Loucy (cell line): ENCODE measurements around the gene RPTOR.

Experiments used
- H2AFZ ChIP-seq: fragments of 200-600 bp; sonication (generic); 2 replicates; pipeline ENCODE4 v1.6.0; 2016; ENCODE audit warnings: antibody characterized with exemption, mild to moderate bottlenecking, low read length, moderate library complexity
- H3F3A ChIP-seq: fragments of 200-600 bp; 2 replicates; pipeline ENCODE4 v1.6.0; 2016; ENCODE audit warnings: antibody characterized with exemption, low read depth, mild to moderate bottlenecking
- H3K27me3 ChIP-seq: fragments of 200-600 bp; sonication (generic); 2 replicates; pipeline ENCODE4 v1.6.1; 2014; ENCODE audit warnings: low read length, mild to moderate bottlenecking; ENCODE audit not compliant: insufficient read depth, poor library complexity, severe bottlenecking
- H3K36me3 ChIP-seq: fragments of 200-600 bp; sonication (generic); 2 replicates; pipeline ENCODE4 v1.6.1; 2016; ENCODE audit warnings: low read length; ENCODE audit not compliant: insufficient read depth
- H3K4me1 ChIP-seq: fragments of 200-600 bp; sonication (generic); 2 replicates; pipeline ENCODE4 v1.5.1; 2014; ENCODE audit warnings: low read length, mild to moderate bottlenecking; ENCODE audit not compliant: insufficient read depth, poor library complexity, severe bottlenecking
- H3K4me2 ChIP-seq: fragments of 200-600 bp; sonication (generic); 2 replicates; pipeline ENCODE4 v1.6.0; 2014; ENCODE audit warnings: antibody characterized with exemption, low read length, low read depth, mild to moderate bottlenecking; ENCODE audit not compliant: poor library complexity, severe bottlenecking
- H3K4me3 ChIP-seq: fragments of 200-600 bp; sonication (generic); 2 replicates; pipeline ENCODE4 v1.5.1; 2014; ENCODE audit warnings: low read length, mild to moderate bottlenecking, mixed read lengths; ENCODE audit not compliant: poor library complexity, severe bottlenecking
- H3K79me2 ChIP-seq: fragments of 200-600 bp; sonication (generic); 2 replicates; pipeline ENCODE4 v1.6.1; 2014; ENCODE audit warnings: low read length; ENCODE audit not compliant: insufficient read depth
- H3K9ac ChIP-seq: fragments of 200-600 bp; sonication (generic); 2 replicates; pipeline ENCODE4 v1.6.0; 2014; ENCODE audit warnings: mild to moderate bottlenecking, low read depth, low read length, moderate library complexity; ENCODE audit not compliant: poor library complexity, severe bottlenecking
- H3K9me2 ChIP-seq: fragments of 200-600 bp; sonication (generic); replicated peaks from 2 replicates; pipeline ENCODE4 v1.6.1; 2016; ENCODE audit warnings: low read depth, low read length, mixed read lengths
- H3K9me3 ChIP-seq: fragments of 200-600 bp; sonication (generic); 2 replicates; pipeline ENCODE4 v1.6.1; 2014; ENCODE audit warnings: mild to moderate bottlenecking, antibody characterized with exemption, low read length, low read depth; ENCODE audit not compliant: insufficient read depth
- H4K20me1 ChIP-seq: fragments of 200-600 bp; sonication (generic); 2 replicates; pipeline ENCODE4 v1.6.0; 2014; ENCODE audit warnings: antibody characterized with exemption, low read length, mild to moderate bottlenecking; ENCODE audit not compliant: insufficient read depth, poor library complexity, severe bottlenecking
- CTCF ChIP-seq: fragments of 200-600 bp; sonication (generic); conservative IDR thresholded peaks from 2 replicates; pipeline ENCODE4 v1.5.1; 2014; ENCODE audit warnings: mild to moderate bottlenecking, antibody characterized with exemption, low read length
- EZH2phosphoT487 ChIP-seq: fragments of 200-600 bp; IDR thresholded peaks from 2 replicates; pipeline ENCODE4 v1.6.1; 2018; ENCODE audit warnings: antibody characterized with exemption, mild to moderate bottlenecking, moderate library complexity, borderline replicate concordance

Gene RPTOR

GRCh38 chr17:80755650-80756405 lies 211.2 kb downstream of the RPTOR start:
- no peaks in the 10 kb centered on the region for H4K20me1 ChIP-seq
- H3K4me3 ChIP-seq: no peak overlapping the region
- no peak for TF ChIP-seq EZH2phosphoT487
- TF ChIP-seq CTCF: peak; percentile 48; the same call in 1 of the 2 replicates
- H3F3A ChIP-seq: no peaks in the 10 kb centered on the region
- H3K79me2 ChIP-seq: peaks cover 9% of the 10 kb centered on the region; the same call in 1 of the 2 replicates
- no peaks in the 10 kb centered on the region for H3K9me2 ChIP-seq
- no peaks in the 10 kb centered on the region for H3K9me3 ChIP-seq
- peaks cover 45% of the 10 kb centered on the region for H3K4me1 ChIP-seq
- H3K4me2 ChIP-seq: no peak overlapping the region
- peak overlapping the region; percentile 24 for H3K9ac ChIP-seq
- no peak overlapping the region for H2AFZ ChIP-seq
- H3K27me3 ChIP-seq: no peaks in the 10 kb centered on the region
- H3K36me3 ChIP-seq: peaks cover 5% of the 10 kb centered on the region; the same call in 1 of the 2 replicates

- Histone ChIP-seq H3K27me3 (no peaks in the 10 kb centered on the region), H3K79me2 (peaks cover 10% of the 10 kb centered on the region; the same call in 1 of the 2 replicates), H3K4me2 (peak overlapping the region; percentile 8), H3K9ac (peak overlapping the region; percentile 46), H3F3A (peaks cover 5% of the 10 kb centered on the region; the same call in 1 of the 2 replicates), H3K4me3 (no peak overlapping the region), H3K36me3 (peaks cover 5% of the 10 kb centered on the region; the same call in 1 of the 2 replicates), H4K20me1 (no peaks in the 10 kb centered on the region), H3K9me3 (no peaks in the 10 kb centered on the region), H2AFZ (no peak overlapping the region), H3K9me2 (no peaks in the 10 kb centered on the region), H3K4me1 (peaks cover 62% of the 10 kb centered on the region)
- TF ChIP-seq EZH2phosphoT487 (no peak), CTCF (no peak)
Observed at GRCh38 chr17:80758481-80759376, 214.1 kb downstream of the RPTOR start.

GRCh38 chr17:80759377-80759673 lies 214.7 kb downstream of the RPTOR start:
- peak overlapping the region; percentile 46 for H3K9ac ChIP-seq
- peaks cover 5% of the 10 kb centered on the region; the same call in 1 of the 2 replicates for H3F3A ChIP-seq
- H3K79me2 ChIP-seq: peaks cover 10% of the 10 kb centered on the region; the same call in 1 of the 2 replicates
- H2AFZ ChIP-seq: no peak overlapping the region
- no peaks in the 10 kb centered on the region for H3K9me2 ChIP-seq
- H3K9me3 ChIP-seq: no peaks in the 10 kb centered on the region
- H3K27me3 ChIP-seq: no peaks in the 10 kb centered on the region
- H3K4me1 ChIP-seq: peaks cover 63% of the 10 kb centered on the region
- peak overlapping the region; percentile 8 for H3K4me2 ChIP-seq
- H4K20me1 ChIP-seq: no peaks in the 10 kb centered on the region
- no peaks in the 10 kb centered on the region; the same call in 1 of the 2 replicates for H3K36me3 ChIP-seq
- no peak overlapping the region for H3K4me3 ChIP-seq
- TF ChIP-seq CTCF (no peak), EZH2phosphoT487 (no peak)
